ENCODE results near the gene DAB1.

DAB1 gene

DNA sequence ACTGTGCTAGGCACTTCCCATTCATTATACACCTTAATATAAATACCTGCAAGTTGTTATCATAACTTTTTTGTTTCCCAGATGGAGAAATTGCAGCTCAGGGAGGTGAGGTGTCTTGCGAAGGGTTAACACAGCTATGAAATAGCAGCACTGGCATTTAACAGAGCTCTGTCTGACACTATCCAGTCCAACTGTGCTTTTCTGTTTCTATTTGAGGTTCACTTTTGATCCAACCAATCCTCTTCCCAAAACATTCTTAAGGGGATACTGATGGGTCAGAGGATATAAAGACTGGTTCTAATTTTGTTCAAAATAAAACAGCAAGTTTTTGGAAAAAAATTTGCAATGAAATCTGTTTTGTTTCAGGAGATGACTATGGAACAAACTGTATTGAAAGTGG is 411.5 kb downstream of the DAB1 start:
- no peak for DNase-seq

DNA sequence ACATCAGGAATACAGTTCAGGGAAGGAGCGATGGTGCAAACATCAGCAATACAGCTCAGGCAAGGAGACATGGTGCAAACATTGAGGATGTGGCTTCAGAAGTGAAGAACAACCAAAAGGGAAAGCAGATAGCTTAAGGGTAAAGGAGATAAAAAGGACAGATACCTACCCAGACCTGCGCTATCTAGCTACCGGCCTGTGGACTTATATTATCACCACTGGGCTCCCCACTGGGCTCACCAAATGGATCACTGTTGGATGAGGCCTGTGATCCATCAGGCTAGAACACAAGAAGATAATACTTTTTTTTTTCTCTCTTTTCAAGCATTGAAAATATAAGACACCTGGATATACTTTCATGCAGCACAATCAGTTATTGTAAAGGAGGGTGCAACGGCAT is 413.3 kb downstream of the DAB1 start:
- DNase-seq: no peak

DNA sequence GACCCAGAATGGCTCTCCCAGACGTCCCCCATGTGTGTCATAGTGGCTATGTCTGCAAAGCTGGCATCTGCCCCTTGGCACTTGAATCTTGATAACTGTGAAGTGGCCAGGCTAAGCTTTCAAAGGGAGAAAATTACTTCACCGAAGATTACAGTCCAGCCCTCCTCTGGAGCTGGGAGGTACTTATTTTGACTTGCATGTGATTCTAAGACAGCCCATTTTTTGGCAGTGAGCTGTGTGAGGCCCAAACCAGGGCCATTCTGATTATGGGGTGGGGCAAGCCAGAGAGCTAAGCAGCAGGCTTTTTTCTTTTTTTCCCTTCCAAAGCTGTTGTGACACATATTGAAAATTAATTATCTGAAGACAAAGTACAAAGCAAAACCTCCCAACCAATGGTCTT is 415.9 kb downstream of the DAB1 start:
- DNase-seq: no peak

- no peak for DNase-seq
Measured at GRCh38 chr1:57007472-57007871, 416.4 kb downstream of the DAB1 start.

- no peak for DNase-seq
Measured at GRCh38 chr1:57003398-57004139, 420.3 kb downstream of the DAB1 start.

- no peak for DNase-seq
Measured at GRCh38 chr1:56995414-56996100, 428.3 kb downstream of the DAB1 start.

DNA sequence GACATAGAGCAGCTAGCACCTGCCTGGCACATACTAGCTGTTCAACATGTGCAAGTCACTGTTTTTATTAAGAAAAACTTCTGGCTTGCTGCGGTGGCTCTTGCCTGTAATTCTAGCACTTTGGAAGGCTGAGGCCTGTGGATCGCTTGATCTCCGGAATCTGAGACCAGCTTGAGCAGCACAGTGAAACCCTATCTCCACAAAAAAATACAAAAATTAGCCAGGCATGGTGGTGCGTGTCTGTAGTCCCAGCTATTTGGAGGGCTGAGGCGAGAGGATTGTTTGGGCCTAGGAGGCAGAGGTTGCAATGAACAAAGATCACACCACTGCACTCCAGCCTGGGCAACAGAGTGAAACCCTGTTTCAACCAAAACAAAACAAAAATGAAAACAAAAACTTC is 430.4 kb downstream of the DAB1 start:
- DNase-seq: no peak

DNA sequence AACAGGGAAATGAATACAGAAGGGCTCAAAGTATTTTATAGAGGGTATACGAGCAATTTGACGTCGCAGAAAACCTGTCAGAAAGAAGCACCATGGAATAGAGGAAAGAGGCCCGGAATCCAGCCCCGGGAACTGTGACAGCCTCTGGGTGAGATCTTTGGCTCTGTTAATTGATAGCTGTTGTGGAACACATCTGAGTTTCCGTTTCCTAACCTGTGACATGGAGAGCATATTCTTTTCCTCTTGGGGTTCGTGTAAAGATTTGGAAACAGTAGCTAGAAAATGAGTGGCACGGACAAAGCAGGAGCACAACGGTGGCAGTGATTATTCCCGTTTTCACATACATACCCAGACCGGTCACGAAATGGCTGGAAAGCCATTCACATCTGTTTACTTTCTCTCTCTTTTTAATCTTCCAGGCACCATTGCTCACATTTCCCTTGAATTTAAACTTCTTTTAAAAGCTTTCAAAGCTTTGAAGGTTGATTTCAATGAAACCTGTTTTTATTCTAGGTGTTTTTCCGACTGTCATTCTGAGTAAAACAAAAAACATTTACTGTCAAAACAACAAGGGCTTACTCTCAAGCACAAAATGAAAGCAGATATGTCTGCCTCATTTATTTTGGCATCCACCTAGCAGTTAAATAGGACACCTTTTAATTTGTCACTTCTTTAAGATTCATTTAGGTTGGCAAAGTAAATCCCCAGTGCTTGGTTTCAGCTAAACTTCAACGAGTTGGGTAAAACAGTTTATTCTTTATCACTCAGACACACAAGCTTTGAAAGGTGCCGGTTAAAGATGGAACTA is 431.3 kb downstream of the DAB1 start:
- DNase-seq: no peak

DNA sequence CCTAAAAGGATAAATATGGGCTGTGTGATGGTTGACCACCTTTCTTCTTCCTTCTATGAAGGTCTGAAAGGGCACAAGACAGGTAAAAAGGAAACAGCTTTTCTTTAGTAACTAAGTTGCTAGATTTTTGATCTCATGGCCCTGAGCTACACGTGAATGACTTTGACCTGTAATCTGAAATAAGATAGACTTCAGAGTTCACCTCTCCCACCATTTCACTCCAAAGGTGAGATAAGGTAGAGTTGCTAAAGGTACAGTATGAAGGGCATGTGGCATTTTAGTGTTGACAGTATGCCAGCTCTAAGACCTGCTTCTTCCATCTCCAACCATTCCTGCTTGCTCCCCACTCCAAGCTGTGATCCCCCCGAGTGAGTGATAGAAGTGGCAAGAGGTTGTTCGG is 432.3 kb downstream of the DAB1 start:
- DNase-seq: no peak

- no peak for DNase-seq
Measured at GRCh38 chr1:56986397-56986796, 437.5 kb downstream of the DAB1 start.

- DNase-seq: no peak
Measured at GRCh38 chr1:56985857-56986256, 438.0 kb downstream of the DAB1 start.

DNA sequence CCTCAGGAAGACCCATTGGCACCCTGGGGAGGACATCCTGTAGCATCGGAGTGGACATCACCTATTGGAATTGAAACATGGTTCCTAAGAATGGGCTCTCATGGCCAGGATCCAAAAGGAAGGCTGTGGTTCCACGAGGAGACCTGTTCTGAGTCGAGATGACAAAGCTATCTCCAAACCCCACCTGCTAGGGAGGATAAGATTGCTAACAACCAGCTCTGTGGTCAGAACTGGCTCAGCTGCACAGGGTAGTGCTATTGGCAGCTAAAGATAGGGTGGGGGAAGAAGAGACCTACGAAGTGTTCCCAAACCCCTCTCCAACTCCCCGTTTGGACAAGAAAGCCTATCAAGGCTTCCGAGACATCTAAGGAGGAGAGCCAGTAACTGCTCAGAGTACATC is 440.4 kb downstream of the DAB1 start:
- DNase-seq: no peak

DNA sequence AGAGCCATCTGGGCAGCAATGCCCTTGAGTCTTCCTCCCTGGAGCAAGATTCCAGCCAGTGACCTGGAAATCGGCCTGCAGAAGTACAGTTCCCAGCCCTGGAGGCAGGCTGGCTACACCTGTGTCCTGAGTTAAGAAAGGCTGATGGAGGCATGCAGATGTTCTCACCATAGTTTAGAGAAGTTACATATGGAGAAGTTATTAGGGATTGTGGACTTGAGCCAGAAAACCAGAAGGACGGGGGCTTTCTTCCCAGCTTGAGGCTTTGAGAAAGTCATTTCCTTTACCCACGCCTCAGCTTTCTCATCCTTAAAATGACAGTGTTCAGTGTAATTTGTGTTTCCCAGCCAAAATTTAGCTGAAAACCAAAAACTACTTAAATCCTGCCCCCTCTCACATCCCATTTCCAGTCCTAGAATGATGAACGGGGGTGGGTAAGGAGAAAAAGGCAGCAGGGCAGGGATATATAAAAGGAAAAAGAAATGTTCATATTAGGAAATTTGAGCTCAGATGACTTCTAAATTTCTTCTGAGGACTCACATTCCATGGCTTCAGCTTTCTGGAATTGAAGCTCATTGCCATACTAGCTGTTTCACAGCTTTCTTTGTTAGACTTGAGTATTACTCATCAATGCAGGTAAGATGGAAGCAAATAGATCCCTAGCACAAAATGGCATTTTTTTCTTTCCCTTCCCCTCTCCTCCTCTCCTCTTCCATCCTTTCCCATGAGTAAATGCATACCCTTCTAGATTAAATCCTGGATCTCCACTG is 443.7 kb downstream of the DAB1 start:
- no peak for DNase-seq

DNA sequence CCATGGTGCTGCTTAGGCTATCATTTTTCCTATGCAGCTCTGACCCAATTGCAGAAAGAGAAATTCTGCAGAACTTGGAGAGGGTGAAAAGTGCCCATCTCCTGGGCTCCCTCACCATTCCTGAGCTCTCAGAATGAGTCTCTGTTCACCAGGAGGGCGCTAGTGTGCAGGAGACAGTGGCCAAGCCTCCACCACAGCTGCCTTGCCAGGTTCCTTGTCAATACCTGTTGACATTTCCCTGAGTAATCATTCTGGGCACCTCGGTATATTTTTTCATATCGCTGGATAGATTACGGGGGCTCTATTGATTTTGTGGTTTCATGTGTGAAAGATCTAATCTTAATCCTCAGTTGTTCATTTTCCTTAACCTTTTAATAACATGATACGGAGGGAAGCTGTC is 445.0 kb downstream of the DAB1 start:
- no peak for DNase-seq

DNA sequence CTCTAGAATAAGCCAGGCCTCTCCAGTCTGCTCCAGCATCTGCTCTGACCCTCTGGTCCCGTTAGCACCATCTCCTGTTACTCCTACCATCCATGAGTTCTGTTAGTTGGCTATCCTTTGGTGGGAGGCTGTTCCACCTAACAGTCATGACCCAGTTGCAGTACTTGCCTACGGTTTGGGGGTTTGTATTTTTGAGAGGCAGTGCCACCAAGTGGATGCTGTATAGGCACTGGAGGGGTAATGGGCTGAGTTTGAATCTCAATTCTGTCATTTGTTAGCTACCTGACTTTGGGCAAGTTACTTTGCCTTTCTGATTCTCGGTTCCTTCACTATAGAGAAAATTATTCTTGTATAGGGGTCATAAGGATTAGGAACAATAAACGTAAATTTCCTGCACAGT is 445.9 kb downstream of the DAB1 start:
- DNase-seq: no peak

DNA sequence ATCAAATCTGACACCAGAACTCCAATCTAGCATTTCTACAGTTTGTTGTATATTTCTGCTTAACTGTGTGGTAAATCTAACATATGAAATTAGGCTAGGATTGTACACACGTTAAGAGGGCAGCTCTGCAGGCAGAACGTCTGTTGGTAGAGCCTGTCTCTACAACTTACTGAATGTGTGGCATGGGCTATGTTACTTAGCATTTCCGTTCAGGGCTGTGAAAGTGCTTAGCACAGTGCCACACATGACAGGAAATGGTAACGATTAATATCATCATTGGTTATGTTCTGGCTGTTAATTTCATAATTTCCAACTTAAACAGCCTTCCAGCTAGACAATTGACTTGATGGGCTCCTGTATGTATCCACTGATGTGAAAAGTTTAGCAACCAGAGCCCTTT is 448.4 kb downstream of the DAB1 start:
- DNase-seq: no peak

DNA sequence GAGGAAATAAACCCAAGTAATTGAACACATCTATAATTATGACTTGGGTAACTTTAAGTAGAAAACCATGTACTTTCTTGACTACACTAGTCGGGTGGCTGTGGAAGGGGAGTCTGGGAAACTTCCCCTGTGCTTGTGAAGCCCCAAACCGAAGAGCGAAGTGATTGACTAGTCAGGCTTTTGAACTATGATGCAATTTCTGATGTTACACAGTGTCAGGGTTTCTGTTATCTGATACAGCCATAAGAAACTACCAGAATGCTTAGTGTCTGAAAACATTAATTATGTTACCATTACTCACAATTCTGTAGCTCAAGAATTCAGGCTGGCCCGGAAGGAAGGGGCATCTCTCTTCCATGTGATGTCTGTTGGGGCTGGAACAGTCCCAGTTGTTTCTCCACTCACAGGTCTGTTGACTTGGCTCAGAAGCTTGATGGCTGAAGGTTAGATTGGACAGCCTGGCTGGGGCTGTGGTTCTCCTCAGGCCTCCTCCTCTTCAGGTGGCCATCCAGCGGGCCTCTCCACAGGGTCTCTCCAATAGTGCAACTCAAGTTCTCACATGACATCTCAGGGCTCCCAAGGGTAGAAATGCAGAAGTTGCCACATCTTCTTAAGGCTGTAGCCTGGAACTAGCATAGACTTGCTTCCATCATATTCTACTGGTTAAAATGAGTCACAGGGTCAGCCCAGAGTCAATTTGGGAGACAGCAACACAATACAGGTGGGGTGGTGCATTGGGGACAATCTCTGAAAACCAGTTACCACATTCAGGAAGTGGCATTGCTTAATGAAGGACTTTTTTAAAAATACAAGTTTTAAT is 449.7 kb downstream of the DAB1 start:
- DNase-seq: no peak

GRCh38 chr1:56972976-56973375 is 450.9 kb downstream of the DAB1 start:
- no peak for DNase-seq

GRCh38 chr1:56970280-56970679 is 453.6 kb downstream of the DAB1 start:
- DNase-seq: no peak

- DNase-seq: no peak
Measured at GRCh38 chr1:56968878-56969495, 454.9 kb downstream of the DAB1 start.

DNA sequence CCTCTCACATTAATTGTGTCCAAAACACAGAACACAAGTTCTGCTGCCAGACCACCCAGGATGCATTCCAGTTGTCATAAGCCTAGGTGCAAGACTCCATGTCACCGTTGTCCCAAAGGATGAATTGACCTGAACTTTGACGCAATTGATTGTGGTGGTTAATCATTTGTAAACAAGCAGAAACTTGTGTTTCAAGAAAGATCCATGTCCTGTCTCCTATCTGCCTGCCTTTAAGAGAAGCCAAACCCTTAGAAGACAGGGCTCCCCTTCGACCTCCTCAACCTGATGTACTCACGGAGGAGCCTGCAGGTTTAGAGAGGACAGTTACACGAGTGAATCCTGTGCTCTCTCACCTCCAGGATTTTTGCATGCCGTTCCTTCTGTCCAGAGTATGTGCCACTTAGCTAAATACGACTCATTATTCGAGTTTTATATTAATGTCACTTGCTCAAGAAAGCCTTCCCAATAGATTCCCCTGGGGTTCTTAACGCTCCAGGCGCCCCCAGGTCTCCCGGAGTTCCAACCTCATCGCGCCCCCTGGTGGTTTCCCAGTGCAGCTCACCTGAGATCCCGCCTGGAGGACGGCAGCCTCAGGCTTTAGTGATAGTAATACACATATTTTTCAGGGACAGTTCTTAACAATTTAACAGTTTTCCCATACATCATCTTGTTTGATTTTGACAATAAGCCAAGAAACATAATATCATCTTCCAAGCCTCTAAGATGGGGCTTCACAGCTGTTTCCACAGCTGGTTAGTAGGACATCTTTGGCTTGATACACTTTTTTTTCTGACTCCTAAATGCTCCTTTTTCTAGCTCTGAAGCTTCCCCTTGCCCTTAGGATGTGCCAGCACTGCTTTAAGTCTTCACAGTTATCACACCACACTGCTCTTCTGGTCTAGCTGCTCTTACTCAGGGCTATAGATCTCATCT is 455.7 kb downstream of the DAB1 start:
- peak; percentile 0 for DNase-seq

Data from NCI-H69 (cell line).